NCI-H510A (cell line): ENCODE data around the gene SETD7.
A peak's percentile ranks its signal among the peaks of the same experiment; 100 is the strongest.

Source experiments
- DNase-seq: peaks from one replicate; lab custom pipeline; 2025; lab: John Stamatoyannopoulos, UW

SETD7 gene

DNA sequence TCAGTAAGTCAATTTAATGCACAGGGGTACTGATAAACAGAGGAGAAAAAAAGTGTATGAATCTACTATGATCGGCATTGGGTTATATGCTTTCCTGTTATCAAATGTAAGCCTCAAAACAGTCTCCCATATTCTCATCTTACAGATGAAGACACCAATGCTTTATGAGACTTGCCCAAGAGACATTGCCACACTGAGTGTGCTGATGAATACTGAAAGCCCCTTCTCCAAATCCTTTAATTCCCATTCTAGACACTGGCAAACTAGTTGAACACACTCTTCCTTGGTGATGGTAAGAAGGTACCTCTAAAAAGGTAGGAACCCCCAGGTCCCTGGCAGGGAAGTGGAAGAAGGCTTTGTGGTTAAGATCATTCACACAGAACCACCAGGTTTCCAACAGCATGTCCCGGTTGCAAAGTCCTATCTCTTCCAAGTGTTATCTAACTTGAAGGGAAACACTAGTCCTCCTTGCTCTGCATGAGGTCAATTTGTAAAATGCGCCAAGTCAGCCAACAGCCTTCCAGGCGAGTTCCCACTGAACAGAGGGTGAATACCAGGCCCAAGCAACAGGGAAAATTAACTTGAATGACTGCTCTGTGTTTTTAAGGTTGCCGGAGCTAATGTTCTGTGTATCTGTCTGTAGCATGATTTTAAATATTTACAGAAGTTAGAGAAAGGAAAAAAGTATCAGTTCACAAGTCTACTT, 5.1 kb downstream of the SETD7 start:
- DNase-seq, result no peak

DNA sequence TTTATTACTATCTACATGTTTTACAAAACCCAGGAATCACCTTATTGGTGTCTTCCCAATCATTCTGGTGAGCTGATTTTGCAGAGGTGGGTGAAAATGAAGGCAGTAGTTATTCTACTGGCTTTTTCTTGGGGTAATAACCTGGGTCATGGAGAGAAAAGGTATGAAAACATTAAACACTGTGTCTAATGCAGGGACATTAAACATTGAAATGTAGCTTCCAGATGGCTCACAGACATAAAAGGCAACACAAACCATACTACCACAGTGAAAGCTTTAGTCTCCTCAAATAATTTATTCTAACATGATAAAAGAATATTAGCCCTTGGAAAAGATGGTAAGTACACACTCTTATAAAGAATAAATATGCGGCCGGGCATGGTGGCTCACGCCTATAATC, 8.0 kb downstream of the SETD7 start:
- DNase-seq, result no peak

DNA sequence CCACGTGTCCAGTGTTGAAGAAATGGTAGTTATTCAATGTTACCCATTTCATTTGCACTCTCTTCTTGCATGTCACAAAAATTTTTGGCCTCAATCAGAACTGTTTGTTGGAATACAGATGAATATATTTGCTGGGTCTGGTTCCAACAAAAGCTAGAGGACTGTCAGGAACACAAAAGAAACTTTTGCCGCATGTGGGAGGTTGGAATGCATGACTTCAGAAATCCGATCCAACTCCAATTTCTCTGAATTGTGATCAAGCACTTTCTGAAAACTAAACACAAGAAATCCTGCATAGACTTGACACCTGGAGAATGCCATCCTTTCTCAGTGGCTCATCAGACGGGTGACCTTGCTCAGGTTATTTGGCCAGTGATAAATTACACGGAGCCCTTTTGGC, 15.4 kb downstream of the SETD7 start:
- DNase-seq, result no peak

DNA sequence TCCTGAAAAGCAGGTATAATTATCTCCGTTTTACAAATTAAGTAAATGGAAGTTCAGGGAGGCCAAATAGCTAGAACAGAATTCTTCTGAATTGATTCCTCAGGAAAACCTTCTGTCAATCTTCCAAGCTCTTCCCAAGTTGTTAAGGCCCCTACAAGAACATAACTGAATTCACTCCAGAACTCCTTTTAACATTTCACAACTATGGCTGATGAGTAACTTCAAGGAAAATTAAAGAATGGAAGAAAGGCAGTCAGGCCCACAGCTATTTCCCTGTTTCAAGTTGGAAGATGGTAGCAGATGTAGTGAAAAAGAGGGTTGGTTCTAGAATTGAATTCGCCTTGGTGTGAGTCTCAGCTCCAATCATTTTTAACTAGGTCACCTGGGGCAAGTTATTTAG, 15.9 kb downstream of the SETD7 start:
- no peak for DNase-seq

DNA sequence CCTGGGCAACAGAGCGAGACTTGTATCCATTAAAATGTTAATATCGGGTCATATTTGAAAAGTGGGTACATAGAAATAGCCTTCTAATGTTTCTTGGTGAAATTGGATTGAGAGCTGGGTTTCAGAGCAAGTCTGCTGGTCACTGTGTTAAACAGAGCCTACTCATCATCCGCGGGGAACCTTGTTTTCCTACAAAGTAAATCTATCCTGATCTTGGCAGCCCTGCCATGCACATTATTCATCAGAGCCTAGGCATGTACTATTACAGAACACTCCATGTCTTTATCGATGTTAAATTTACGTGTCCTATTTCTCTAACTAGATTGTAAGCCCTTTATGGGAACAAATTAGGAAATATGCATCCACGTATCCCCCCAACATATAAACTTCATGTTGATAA, 18.7 kb downstream of the SETD7 start:
- no peak for DNase-seq

DNA sequence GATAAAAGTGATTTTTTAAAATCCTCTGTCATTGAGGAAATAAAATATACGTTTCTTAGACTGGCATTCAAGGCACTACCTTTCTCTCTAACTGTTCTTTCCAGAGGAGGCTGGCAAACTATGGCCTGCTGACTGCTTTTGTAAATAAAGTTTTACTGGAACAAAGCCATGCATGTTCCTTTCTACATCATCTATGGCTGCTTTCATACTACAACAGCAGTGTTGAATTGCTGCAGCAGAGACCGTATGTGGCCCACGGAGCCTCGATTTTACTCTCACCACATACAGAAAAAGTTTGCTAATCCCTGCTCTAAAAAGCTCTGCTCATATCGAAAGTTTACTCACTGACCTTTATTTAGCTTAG, 20.2 kb downstream of the SETD7 start:
- DNase-seq, result no peak

DNA sequence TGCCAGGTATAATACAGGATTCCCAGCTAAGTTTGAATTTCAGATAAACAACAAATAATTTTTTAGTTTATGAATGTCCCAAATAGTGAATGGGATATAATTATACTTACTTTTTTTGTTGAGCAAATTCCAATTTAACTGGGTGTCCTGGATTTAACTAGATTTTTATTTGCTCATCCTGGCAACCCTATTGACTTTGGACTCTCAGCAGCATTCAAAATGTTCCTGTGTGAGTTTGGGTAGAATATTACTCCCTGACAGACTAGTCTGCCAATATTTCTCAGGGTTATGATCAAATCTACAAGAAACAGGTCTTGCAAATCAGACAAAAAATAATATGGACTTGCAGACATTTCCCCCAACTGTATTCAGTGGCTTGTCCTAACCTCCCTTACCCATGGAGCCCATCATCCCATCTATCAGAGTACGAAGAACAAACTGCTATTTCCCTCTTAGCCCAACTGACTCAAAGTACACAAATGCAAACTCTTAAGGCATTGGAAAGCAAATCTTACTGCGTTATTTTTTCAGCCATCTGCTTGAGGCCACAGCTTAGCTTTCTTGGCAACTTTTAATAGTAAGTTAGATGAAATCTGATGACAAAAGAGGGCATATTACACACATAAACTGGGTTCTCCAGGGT, 20.7 kb downstream of the SETD7 start:
- no peak for DNase-seq

DNA sequence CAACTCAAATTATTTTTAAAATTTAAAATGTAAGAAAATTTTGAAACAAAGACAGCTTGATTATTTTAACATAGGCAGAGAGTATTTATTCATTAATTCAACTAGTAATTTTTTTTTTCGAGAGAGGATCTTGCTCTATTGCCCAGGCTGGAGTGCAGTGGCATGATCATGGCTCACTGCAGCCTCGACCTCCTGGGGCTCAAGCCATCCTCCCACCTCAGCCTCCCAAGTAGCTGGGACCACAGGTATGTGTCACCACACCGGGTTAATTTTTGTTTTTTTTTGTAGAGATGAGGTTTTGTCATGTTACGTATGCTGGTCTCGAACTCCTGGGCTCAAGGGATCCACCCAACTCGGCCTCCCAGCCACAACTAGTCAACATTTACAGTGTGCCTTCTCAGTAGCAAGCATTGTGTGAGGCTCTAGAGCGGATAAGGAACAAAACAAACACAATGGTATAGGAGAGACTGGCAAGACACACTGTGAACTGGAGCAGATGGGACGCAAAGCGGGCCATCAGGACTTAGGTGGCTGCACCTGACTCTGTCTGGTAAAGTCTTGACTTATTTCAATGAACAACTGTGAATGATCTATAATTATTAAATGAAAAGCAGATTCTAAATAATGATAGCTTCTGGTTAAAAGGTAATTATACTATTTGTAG, 21.6 kb downstream of the SETD7 start:
- DNase-seq, result no peak

DNA sequence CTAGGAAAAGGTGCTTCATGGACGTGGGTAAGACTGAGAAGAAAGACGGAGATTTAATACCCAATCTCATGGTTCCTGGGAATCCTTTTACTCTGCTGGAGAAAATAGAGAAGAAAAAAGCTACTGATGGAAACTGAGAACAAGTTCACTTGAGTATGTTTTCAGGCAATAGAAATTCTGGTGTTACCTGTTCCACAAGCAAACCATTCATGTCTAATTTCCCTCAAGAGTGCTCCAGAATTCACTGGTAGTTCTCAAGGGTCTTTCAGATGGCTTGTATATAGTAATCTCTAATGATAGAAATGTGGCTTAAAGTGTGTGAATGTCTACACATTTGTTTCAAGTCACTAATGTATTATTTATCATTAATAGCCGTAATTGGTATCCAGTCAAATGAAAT, 22.5 kb downstream of the SETD7 start:
- DNase-seq, result no peak

DNA sequence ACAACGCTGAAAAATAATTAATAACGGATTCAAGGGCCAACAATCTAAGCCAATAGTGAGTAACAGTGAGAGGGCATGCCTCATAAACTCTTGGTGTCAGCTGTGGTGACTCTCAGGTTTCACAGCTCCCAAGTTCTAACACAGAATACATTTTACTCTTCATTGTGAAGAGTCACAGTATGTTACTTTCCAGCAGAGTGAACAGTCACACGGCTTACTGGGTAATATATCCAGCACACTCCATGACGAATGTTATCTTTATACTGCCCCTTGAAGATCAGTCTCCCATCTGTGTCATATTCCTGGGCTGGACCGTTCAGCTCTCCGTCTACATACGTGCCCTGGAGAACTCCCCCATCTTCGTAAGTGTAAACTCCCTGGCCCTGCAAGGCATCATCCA, 23.1 kb downstream of the SETD7 start:
- DNase-seq, result peak; percentile 11

DNA sequence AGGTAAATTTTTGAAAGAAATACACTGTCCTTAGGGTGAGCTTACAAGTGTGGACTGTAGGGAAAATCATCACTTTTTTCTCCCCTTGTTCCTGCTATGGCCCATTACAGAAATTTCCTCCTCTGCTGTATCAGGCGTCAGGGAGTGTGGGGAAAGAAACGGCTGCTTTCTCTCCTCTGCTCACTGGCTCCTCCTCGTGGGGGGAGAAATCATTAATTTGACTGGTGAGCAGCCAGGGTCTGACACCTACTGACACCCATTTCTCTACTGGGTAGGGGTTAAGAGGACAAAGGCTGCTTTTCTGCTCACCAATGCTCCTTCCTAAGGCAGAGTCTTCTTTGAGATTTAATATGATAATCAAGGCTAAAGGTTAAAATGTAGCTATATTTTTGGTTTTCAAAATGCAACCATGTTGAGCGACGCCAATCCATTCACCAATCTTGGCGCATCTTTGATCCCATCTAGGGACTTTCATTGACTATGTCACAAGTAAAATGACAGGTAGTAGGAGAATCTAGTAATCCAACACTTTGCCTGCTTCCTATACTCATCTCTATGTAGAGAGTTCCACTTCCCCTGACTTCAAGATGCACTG, 25.1 kb downstream of the SETD7 start:
- DNase-seq, result peak; percentile 1

DNA sequence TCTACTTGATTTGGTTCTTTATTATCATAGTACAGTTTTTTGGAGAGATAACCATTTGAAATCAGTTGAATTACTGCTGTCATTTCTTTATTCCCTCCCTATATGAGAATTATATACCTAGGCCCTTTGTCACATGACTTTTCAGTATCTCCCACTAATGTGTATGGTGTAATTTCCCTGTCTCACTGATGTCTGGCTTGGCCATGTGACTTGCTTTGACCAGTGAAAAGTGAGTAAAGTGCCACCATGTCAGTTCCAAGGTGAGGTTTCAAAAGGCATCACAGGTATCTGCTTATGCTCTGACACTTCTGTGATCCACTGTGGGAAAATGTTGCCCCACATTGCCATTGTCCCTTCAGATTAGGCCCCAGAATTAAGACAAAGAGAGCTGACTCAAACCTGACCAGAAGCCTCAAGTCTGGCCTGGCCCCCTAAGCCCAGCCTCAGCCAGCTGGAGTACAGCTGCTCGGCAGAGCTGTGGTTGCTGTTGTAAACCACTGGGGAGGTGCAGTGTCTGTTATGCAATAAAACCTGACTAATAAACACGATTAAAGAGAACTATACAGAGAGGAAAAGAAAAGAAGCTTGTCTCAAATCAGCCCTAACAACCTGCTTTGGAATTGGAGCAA, 27.5 kb downstream of the SETD7 start:
- no peak for DNase-seq

DNA sequence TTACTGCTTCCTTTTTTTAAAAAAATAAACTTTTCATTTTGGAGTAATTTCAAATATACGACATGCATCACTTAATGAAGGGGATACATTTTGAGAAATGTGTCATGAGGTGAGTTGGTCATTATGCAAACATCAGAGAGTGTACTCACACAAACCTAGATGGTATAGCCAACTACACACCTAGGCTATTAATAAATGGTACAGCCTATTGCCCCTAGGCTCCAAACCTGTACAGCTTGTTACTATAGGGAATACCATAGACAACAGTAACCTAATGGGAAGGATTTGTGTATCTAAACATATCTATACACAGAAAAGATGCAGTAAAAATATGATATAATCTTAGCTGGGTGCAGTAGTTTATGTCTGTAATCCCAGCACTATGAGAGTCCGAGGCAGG, 29.1 kb downstream of the SETD7 start:
- no peak for DNase-seq

DNA sequence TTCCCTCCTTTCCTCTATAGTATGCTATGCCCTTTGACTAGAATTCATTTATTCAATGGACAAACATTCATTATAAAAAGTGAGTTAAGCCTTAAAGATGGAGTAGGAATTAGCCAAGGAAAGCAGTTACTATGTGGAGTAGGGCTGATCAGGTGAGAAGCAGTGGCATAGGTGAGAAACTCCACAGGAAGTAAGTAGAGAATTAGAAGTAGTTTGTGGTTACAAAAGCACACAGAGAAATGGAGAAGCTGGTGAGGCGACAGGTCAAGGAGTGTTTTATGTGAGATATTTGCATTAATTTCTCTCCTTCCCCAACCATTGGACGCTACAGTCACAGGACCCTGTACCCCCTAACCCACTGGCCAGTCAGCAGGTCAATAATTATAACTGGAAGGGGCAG, 30.6 kb downstream of the SETD7 start:
- no peak for DNase-seq

DNA sequence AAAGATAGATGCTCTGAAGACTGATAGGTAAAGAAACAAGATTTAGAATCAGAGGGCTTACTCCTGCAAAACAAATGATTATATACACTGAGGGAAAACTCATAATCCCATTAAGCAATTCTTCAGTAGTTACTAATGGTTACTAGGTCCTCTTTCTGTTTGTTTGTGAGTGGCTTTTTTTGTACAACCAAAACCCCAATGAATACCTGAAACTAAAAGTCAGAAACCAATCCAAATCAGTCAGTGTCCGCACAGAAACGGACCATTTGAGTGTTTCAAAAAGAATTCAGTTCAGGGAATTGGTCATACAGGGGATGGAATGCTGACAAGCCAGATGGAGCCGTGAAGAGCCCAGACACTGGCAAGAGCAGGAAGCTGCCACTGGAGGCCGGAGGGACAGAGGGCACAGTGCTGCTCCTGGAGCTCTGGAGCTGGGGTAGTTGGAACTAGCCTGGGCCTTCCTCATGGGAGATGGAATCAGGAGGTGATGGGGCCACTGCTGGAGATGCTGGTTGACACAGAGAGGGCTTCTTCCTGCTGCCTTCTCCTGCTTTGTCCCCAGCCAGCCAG, 31.9 kb downstream of the SETD7 start:
- no peak for DNase-seq

DNA sequence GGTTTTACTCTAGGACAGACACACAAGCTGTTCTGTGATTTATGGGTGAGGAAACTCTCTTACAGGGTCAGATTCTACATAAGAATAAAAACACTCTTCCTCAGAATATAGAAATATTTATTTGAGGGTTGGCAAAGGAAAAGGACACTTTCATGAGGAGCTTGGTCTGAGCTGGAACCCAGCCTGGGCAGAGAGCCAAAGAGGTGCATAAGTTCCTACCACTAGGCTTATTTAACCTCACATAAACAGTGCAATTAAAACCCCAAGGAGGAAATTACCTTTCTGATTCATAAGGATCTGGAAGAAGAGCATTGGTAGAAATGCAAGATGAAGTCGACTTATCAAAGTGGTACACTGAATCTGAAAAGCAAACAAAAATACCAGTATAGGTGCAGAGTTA, 32.9 kb downstream of the SETD7 start:
- no peak for DNase-seq

DNA sequence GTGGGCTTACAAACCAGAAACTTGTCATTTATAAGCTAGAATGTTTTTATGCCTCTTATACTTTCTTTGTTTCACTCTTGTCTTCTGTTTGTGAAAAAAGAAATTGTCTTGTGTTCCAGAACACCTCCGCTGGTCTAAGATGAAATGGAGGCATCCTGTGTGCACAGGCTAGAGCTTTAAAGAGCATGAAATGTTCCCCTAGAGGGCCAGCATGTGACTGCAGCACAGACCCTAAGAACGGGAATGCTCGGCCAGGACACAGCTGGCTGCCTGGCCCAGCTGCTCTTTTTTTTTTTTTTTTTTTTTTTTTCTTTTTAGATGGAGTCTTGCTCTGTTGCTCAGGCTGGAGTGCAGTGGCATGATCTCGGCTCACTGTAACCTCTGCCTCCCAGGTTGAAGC, 33.6 kb downstream of the SETD7 start:
- DNase-seq, result no peak

DNA sequence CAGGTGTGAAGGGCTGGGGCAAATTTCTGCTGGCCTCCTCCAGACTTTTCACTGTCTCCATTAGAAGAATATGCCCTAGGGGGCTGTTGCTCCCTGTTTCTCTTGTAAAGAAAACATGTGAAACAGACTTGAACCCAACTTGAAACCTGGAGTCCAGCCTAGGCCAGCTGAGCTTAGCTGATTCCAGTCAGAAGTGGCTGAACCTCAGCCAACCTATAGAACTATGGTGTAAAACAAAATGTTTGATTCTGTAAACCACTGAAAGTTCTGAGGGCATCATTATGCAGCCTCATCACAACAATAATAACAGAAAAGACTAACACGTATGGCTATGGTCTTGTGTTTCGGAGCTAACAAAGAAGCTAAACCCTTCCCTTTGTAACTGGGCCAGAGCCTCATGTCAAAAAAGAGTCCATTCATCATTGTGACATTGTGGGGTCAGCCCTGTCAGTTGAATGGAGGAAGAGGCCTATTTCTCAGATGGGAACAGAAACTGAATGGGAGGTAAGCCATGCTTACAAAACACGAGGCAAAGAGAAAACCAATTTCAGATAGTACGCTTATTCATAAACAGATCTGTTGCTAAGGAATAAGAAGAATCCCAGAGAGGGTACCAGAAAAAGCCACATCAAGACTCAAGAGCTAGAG, 34.1 kb downstream of the SETD7 start:
- no peak for DNase-seq

DNA sequence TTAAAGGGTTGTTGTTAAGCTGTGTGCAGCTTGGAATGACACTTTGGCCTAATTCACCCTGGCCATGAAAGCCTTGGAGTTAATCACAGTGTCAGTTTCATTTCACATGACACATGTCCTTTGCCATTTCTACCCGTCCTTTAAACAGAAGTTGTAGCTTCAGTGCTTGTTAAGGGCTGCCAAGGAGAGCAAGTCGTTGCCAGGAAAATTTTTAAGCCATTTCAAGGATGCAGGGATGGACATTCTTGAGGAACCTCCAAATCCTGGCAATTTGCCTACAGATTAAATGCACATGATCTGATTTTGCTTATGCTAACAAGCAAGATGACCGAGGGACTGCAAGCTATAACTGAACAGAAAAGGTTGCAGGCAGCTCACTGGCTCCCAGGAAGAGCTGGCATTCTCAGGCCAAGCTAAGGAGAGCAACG, 40.5 kb downstream of the SETD7 start:
- DNase-seq, result no peak

DNA sequence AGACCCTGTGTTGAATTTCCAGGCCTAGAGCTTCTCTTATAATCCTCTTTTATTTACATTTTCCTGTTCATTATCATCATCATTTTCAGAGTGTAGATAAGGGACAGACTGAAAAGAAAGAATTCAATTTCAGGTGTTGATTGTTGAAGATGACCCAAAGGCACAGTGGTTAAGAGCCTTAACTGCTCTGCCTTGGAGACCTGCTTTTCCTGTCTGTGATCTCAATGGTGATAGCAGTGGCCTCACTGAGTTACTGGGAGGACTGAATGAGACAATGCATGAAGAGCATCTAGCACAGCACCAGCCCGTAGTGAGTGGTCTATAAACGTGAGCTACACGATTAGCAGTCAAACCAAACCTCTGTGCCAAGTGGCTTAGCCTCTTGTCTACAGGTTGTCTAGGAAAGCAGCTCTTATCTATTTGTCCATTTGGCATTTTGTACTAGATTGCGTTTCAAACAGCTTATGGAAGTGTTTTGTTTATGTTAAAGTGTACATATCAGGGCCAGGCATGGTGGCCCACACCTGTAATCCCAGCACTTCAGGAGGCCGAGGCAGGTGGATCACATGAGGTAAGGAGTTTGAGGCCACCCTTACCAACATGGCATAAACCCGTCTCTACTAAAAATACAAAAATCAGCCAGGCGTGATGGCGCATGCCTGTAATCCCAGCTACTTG, 41.5 kb downstream of the SETD7 start:
- peak; percentile 58 for DNase-seq

DNA sequence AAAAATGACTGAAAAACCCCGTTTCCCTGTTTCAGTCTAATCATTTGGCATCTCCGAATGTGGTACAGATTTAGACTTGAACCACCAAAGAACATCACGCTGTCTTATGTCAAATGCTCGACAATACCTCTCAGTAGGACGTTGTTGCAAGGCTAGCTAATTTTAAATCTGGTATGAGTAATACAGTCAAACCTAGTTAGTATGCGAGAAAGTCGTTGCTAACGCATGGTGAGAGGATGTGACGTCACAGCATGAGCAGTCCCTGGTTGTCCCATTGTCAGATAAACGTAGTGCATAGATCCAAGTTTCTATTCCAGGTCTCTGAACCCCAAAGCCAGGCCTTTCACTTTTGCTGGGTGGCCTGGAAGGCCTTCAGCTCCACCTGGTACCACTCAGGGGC, 44.7 kb downstream of the SETD7 start:
- no peak for DNase-seq
